Neural cell (in vitro differentiated cells): ENCODE results near the gene CCDC149. TPM values are rescaled to one million over a fixed set of nuclear protein-coding genes. Genes with fewer than 3 reads are reported as not detected.

Experiments used
- H2AFZ ChIP-seq: fragments of 200-600, 300-800 bp; sonication (generic), shearing (Covaris generic); 2 replicates; pipeline ENCODE4 v1.6.0; 2014; ENCODE audit warnings: low read depth, mild to moderate bottlenecking, antibody characterized with exemption, low read length, moderate library complexity
- H3F3A ChIP-seq: fragments of 200-600 bp; shearing (Covaris generic); 2 replicates; pipeline ENCODE4 v1.6.1; 2016; ENCODE audit warnings: mild to moderate bottlenecking, moderate library complexity, mixed read lengths, antibody characterized with exemption, low read length; ENCODE audit not compliant: insufficient read depth, poor library complexity, severe bottlenecking
- H3K27ac ChIP-seq: fragments of 200-600, 300-800 bp; sonication (generic), shearing (Covaris generic); 2 replicates; pipeline ENCODE4 v1.5.1; 2014; ENCODE audit warnings: mild to moderate bottlenecking, low read length, moderate library complexity
- H3K27me3 ChIP-seq: fragments of 300-800, 200-600 bp; sonication (generic), shearing (Covaris generic); 2 replicates; pipeline ENCODE4 v1.6.0; 2014; ENCODE audit warnings: mild to moderate bottlenecking, low read depth, low read length, moderate library complexity; ENCODE audit not compliant: insufficient read depth
- H3K36me3 ChIP-seq: fragments of 300-800, 200-600 bp; sonication (generic), shearing (Covaris generic); 2 replicates; pipeline ENCODE4 v1.5.1; 2014; ENCODE audit warnings: mild to moderate bottlenecking, antibody characterized with exemption, low read length, moderate library complexity; ENCODE audit not compliant: insufficient read depth
- H3K4me2 ChIP-seq: fragments of 300-800, 200-600 bp; sonication (generic), shearing (Covaris generic); 2 replicates; pipeline ENCODE4 v1.6.0; 2014; ENCODE audit warnings: mild to moderate bottlenecking, low read length
- H3K4me3 ChIP-seq: fragments of 300-800, 200-600 bp; sonication (generic), shearing (Covaris generic); 2 replicates; pipeline ENCODE4 v1.5.1; 2014; ENCODE audit warnings: mild to moderate bottlenecking, low read length, moderate library complexity
- H3K79me2 ChIP-seq: fragments of 200-600 bp; shearing (Covaris generic); replicated peaks from 2 replicates; pipeline ENCODE4 v1.6.0; 2014; ENCODE audit warnings: mild to moderate bottlenecking, low read length, moderate library complexity; ENCODE audit not compliant: insufficient read depth
- H3K9ac ChIP-seq: fragments of 300-800, 200-600 bp; sonication (generic), shearing (Covaris generic); 2 replicates; pipeline ENCODE4 v1.6.1; 2016; ENCODE audit warnings: mild to moderate bottlenecking, low read length, mixed read lengths
- H3K9me2 ChIP-seq: fragments of 200-600 bp; shearing (Covaris generic); 2 replicates; pipeline ENCODE4 v1.6.1; 2016; ENCODE audit warnings: mild to moderate bottlenecking, low read length, mixed read lengths; ENCODE audit not compliant: insufficient read depth
- H3K9me3 ChIP-seq: fragments of 200-600, 300-800 bp; sonication (generic), shearing (Covaris generic); 2 replicates; pipeline ENCODE4 v1.6.1; 2016; ENCODE audit warnings: mild to moderate bottlenecking, mixed run types, low read length, moderate library complexity, mixed read lengths
- H4K20me1 ChIP-seq: fragments of 200-600 bp; shearing (Covaris generic); 2 replicates; pipeline ENCODE4 v1.6.1; 2016; ENCODE audit warnings: mild to moderate bottlenecking, mixed run types; ENCODE audit not compliant: insufficient read depth
- EP300 ChIP-seq: fragments of 450-650 bp; conservative IDR thresholded peaks from 2 replicates; pipeline ENCODE4 v1.6.1; 2014; ENCODE audit warnings: antibody characterized with exemption, mild to moderate bottlenecking, moderate library complexity; ENCODE audit not compliant: poor library complexity, severe bottlenecking
- EZH2 ChIP-seq: fragments of 200-600, 300-800 bp; shearing (Covaris generic), sonication (generic); IDR thresholded peaks from 2 replicates; pipeline ENCODE4 v1.6.1; 2014; ENCODE audit warnings: antibody characterized with exemption, low read length, borderline replicate concordance, mild to moderate bottlenecking; ENCODE audit not compliant: insufficient read depth, poor library complexity, severe bottlenecking
- MXI1 ChIP-seq: fragments of 450-650 bp; conservative IDR thresholded peaks from 2 replicates; pipeline ENCODE4 v1.6.1; 2014; ENCODE audit warnings: antibody characterized with exemption, mild to moderate bottlenecking; ENCODE audit not compliant: poor library complexity, severe bottlenecking
- POLR2AphosphoS5 ChIP-seq: IDR thresholded peaks from 2 replicates; pipeline ENCODE4 v1.6.1; 2012
- RAD21 ChIP-seq: fragments of 450-650 bp; conservative IDR thresholded peaks from 2 replicates; pipeline ENCODE4 v1.6.1; 2014; ENCODE audit warnings: antibody characterized with exemption, mild to moderate bottlenecking, moderate library complexity
- SMC3 ChIP-seq: fragments of 450-650 bp; conservative IDR thresholded peaks from 2 replicates; pipeline ENCODE4 v1.6.1; 2014; ENCODE audit warnings: antibody characterized with exemption, mild to moderate bottlenecking, moderate library complexity; ENCODE audit not compliant: poor library complexity
- TAF1 ChIP-seq: IDR thresholded peaks from 2 replicates; pipeline ENCODE4 v1.6.1; 2012; ENCODE audit warnings: low read depth
- polyA plus RNA-seq: library from polyadenylated mRNA; depleted of rRNA; stranded (reverse); fragments of >200 nt; gene quantifications from 2 replicates; pipeline ENCODE4 v1.2.3, GENCODE V29; 2014
- TF ChIP-seq, protein P1 (sequence below): IDR thresholded peaks from 2 replicates; pipeline ENCODE4 v1.6.1; 2012; ENCODE audit warnings: borderline replicate concordance
- TF ChIP-seq, protein P2 (sequence below): fragments of 450-650 bp; IDR thresholded peaks from 2 replicates; pipeline ENCODE4 v1.5.1; 2014; ENCODE audit warnings: antibody characterized with exemption, mild to moderate bottlenecking, moderate library complexity; ENCODE audit not compliant: poor library complexity, severe bottlenecking

Gene CCDC149
- polyA plus RNA-seq, 1 donor from 2014 or later = 6.6 TPM

DNA sequence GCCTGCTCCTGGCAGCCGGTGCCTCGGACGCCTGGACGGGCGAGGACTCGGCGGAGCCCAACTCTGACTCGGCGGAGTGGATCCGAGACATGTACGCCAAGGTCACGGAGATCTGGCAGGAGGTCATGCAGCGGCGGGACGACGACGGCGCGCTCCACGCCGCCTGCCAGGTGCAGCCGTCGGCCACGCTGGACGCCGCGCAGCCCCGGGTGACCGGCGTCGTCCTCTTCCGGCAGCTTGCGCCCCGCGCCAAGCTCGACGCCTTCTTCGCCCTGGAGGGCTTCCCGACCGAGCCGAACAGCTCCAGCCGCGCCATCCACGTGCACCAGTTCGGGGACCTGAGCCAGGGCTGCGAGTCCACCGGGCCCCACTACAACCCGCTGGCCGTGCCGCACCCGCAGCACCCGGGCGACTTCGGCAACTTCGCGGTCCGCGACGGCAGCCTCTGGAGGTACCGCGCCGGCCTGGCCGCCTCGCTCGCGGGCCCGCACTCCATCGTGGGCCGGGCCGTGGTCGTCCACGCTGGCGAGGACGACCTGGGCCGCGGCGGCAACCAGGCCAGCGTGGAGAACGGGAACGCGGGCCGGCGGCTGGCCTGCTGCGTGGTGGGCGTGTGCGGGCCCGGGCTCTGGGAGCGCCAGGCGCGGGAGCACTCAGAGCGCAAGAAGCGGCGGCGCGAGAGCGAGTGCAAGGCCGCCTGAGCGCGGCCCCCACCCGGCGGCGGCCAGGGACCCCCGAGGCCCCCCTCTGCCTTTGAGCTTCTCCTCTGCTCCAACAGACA, 113.1 kb downstream of the CCDC149 start:
- H2AFZ ChIP-seq = no peak overlapping the region
- peaks cover 12% of the 10 kb centered on the region for H3K27me3 ChIP-seq
- no peak overlapping the region for H3K4me3 ChIP-seq
- no peaks in the 10 kb centered on the region for H3F3A ChIP-seq
- H3K9me2 ChIP-seq = no peaks in the 10 kb centered on the region
- no peaks in the 10 kb centered on the region for H3K9me3 ChIP-seq
- H3K4me2 ChIP-seq = no peak overlapping the region
- no peaks in the 10 kb centered on the region for H3K79me2 ChIP-seq
- H3K36me3 ChIP-seq = no peaks in the 10 kb centered on the region
- H3K9ac ChIP-seq = no peak overlapping the region
- no peaks in the 10 kb centered on the region for H4K20me1 ChIP-seq
- no peak for TF ChIP-seq EZH2
- no peak for TF ChIP-seq RAD21
- TF ChIP-seq, protein P1, sequence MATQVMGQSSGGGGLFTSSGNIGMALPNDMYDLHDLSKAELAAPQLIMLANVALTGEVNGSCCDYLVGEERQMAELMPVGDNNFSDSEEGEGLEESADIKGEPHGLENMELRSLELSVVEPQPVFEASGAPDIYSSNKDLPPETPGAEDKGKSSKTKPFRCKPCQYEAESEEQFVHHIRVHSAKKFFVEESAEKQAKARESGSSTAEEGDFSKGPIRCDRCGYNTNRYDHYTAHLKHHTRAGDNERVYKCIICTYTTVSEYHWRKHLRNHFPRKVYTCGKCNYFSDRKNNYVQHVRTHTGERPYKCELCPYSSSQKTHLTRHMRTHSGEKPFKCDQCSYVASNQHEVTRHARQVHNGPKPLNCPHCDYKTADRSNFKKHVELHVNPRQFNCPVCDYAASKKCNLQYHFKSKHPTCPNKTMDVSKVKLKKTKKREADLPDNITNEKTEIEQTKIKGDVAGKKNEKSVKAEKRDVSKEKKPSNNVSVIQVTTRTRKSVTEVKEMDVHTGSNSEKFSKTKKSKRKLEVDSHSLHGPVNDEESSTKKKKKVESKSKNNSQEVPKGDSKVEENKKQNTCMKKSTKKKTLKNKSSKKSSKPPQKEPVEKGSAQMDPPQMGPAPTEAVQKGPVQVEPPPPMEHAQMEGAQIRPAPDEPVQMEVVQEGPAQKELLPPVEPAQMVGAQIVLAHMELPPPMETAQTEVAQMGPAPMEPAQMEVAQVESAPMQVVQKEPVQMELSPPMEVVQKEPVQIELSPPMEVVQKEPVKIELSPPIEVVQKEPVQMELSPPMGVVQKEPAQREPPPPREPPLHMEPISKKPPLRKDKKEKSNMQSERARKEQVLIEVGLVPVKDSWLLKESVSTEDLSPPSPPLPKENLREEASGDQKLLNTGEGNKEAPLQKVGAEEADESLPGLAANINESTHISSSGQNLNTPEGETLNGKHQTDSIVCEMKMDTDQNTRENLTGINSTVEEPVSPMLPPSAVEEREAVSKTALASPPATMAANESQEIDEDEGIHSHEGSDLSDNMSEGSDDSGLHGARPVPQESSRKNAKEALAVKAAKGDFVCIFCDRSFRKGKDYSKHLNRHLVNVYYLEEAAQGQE = no peak
- no peak for TF ChIP-seq TAF1
- no peak for TF ChIP-seq EP300
- TF ChIP-seq, protein P2, sequence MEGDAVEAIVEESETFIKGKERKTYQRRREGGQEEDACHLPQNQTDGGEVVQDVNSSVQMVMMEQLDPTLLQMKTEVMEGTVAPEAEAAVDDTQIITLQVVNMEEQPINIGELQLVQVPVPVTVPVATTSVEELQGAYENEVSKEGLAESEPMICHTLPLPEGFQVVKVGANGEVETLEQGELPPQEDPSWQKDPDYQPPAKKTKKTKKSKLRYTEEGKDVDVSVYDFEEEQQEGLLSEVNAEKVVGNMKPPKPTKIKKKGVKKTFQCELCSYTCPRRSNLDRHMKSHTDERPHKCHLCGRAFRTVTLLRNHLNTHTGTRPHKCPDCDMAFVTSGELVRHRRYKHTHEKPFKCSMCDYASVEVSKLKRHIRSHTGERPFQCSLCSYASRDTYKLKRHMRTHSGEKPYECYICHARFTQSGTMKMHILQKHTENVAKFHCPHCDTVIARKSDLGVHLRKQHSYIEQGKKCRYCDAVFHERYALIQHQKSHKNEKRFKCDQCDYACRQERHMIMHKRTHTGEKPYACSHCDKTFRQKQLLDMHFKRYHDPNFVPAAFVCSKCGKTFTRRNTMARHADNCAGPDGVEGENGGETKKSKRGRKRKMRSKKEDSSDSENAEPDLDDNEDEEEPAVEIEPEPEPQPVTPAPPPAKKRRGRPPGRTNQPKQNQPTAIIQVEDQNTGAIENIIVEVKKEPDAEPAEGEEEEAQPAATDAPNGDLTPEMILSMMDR = no peak
- TF ChIP-seq MXI1 = no peak
- TF ChIP-seq POLR2AphosphoS5 = no peak
- TF ChIP-seq SMC3 = no peak
- no peak overlapping the region for H3K27ac ChIP-seq

DNA sequence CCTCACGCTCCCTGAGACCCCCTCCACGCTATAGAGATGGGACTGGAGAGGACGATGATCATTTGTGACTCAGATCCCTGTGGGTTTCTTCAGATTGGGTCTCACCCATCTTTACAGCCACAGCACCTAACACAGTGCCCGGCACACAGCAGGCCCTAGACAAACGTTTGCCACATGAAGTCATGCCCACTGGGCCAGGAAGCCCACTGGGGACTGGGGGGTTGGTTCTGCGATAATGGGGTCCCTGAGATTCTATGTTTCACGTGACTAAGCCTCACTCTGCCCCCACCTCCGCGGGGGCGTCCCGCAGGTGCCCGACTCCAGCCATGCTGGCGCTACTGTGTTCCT, 113.7 kb downstream of the CCDC149 start:
- no peaks in the 10 kb centered on the region for H3K36me3 ChIP-seq
- H3K4me3 ChIP-seq = no peak overlapping the region
- H3K9ac ChIP-seq = no peak overlapping the region
- H3K27ac ChIP-seq = no peak overlapping the region
- H3K79me2 ChIP-seq = no peaks in the 10 kb centered on the region
- TF ChIP-seq RAD21 (no peak), TAF1 (no peak), MXI1 (no peak), EP300 (no peak), SMC3 (no peak)
- TF ChIP-seq, protein P1 = no peak
- H3K4me2 ChIP-seq = no peak overlapping the region
- H3K9me3 ChIP-seq = no peaks in the 10 kb centered on the region
- H3K9me2 ChIP-seq = no peaks in the 10 kb centered on the region
- H4K20me1 ChIP-seq = no peaks in the 10 kb centered on the region
- H2AFZ ChIP-seq = no peak overlapping the region
- peaks cover 12% of the 10 kb centered on the region for H3K27me3 ChIP-seq
- H3F3A ChIP-seq = no peaks in the 10 kb centered on the region
